SK-N-SH treated with all-trans-retinoic acid at 6 μM for 48 hours (cell line): ENCODE results near the gene ALG14.

Experiments
- ATAC-seq: fragments of 200-7000 bp; cut with Tn5 transposase; 3 replicates; pipeline ENCODE4 v1.9.1; 2020; ENCODE audit warnings: mild to moderate bottlenecking, moderate library complexity
- ARNTL ChIP-seq: fragments of 450-650 bp; formaldehyde crosslinking; IDR thresholded peaks from 2 replicates; pipeline ENCODE4 v1.5.0; 2020; ENCODE audit warnings: low read depth, mild to moderate bottlenecking, moderate library complexity, borderline replicate concordance
- BACH2 ChIP-seq: fragments of 250-450 bp; sonication (Bioruptor Pico); IDR thresholded peaks from 2 replicates; pipeline ENCODE4 v1.9.0; 2021; ENCODE audit warnings: mild to moderate bottlenecking, borderline replicate concordance
- CREB5 ChIP-seq: fragments of 250-450 bp; sonication (Bioruptor Pico); IDR thresholded peaks from 2 replicates; pipeline ENCODE4 v1.5.1; 2020; ENCODE audit warnings: low read depth, mild to moderate bottlenecking, moderate library complexity
- CSDC2 ChIP-seq: fragments of 250-450 bp; sonication (Bioruptor Pico); IDR thresholded peaks from 2 replicates; pipeline ENCODE4 v1.5.0; 2020; ENCODE audit warnings: mild to moderate bottlenecking, moderate library complexity
- CSRNP3 ChIP-seq: fragments of 250-450 bp; sonication (Bioruptor Pico); IDR thresholded peaks from 2 replicates; pipeline ENCODE4 v1.5.1; 2021; ENCODE audit warnings: mild to moderate bottlenecking, moderate library complexity
- ESRRG ChIP-seq: fragments of 250-450 bp; sonication (Bioruptor Pico); IDR thresholded peaks from 2 replicates; pipeline ENCODE4 v1.6.1; 2021; ENCODE audit warnings: mild to moderate bottlenecking
- GLIS3 ChIP-seq: fragments of 250-450 bp; sonication (Bioruptor Pico); IDR thresholded peaks from 2 replicates; pipeline ENCODE4 v1.5.0; 2020; ENCODE audit warnings: mild to moderate bottlenecking, moderate library complexity
- ISL1 ChIP-seq: fragments of 250-450 bp; sonication (Bioruptor Pico); IDR thresholded peaks from 2 replicates; pipeline ENCODE4 v2.1.2; 2022; ENCODE audit warnings: mild to moderate bottlenecking, moderate library complexity
- OSR1 ChIP-seq: fragments of 250-450 bp; sonication (Bioruptor Pico); IDR thresholded peaks from 2 replicates; pipeline ENCODE4 v1.8.0; 2022; ENCODE audit warnings: moderate library complexity, mild to moderate bottlenecking, inconsistent platforms
- POU6F1 ChIP-seq: fragments of 250-450 bp; sonication (Bioruptor Pico); IDR thresholded peaks from 2 replicates; pipeline ENCODE4 v1.8.0; 2021; ENCODE audit warnings: low read depth, mild to moderate bottlenecking, moderate library complexity, borderline replicate concordance
- PPARA ChIP-seq: fragments of 250-450 bp; sonication (Bioruptor Pico); IDR thresholded peaks from 2 replicates; pipeline ENCODE4 v1.5.0; 2020; ENCODE audit warnings: mild to moderate bottlenecking, borderline replicate concordance
- RARB ChIP-seq: fragments of 250-450 bp; sonication (Bioruptor Pico); IDR thresholded peaks from 2 replicates; pipeline ENCODE4 v1.8.0; 2021; ENCODE audit warnings: mild to moderate bottlenecking, moderate library complexity
- SNAI2 ChIP-seq: fragments of 250-450 bp; sonication (Bioruptor Pico); IDR thresholded peaks from 2 replicates; pipeline ENCODE4 v1.5.0; 2020; ENCODE audit warnings: mild to moderate bottlenecking, moderate library complexity
- TCF4 ChIP-seq: fragments of 250-450 bp; sonication (Bioruptor Pico); IDR thresholded peaks from 2 replicates; pipeline ENCODE4 v1.8.0; 2021; ENCODE audit warnings: mild to moderate bottlenecking, moderate library complexity, borderline replicate concordance
- TOX ChIP-seq: fragments of 250-450 bp; sonication (Bioruptor Pico); IDR thresholded peaks from 2 replicates; pipeline ENCODE4 v1.8.0; 2021; ENCODE audit warnings: mild to moderate bottlenecking, moderate library complexity, borderline replicate concordance
- TSHZ2 ChIP-seq: fragments of 250-450 bp; sonication (Bioruptor Pico); IDR thresholded peaks from 2 replicates; pipeline ENCODE4 v1.5.0; 2020; ENCODE audit warnings: mild to moderate bottlenecking, moderate library complexity
- ZC3H10 ChIP-seq: fragments of 250-450 bp; sonication (Bioruptor Pico); IDR thresholded peaks from 2 replicates; pipeline ENCODE4 v1.5.1; 2021; ENCODE audit warnings: mild to moderate bottlenecking, moderate library complexity
- ZFP3 ChIP-seq: fragments of 250-450 bp; sonication (Bioruptor Pico); IDR thresholded peaks from 2 replicates; pipeline ENCODE4 v1.5.0; 2020; ENCODE audit warnings: mild to moderate bottlenecking, moderate library complexity
- ZFP30 ChIP-seq: fragments of 450-650 bp; formaldehyde crosslinking; IDR thresholded peaks from 2 replicates; pipeline ENCODE4 v1.5.0; 2022; ENCODE audit warnings: mild to moderate bottlenecking, moderate library complexity
- ZNF565 ChIP-seq: fragments of 450-650 bp; formaldehyde crosslinking; conservative IDR thresholded peaks from 2 replicates; pipeline ENCODE4 v1.5.0; 2020; ENCODE audit warnings: low read depth, mild to moderate bottlenecking, moderate library complexity
- ZNF70 ChIP-seq: fragments of 450-650 bp; formaldehyde crosslinking; IDR thresholded peaks from 2 replicates; pipeline ENCODE4 v1.5.0; 2020; ENCODE audit warnings: mild to moderate bottlenecking, moderate library complexity
- ZNF8 ChIP-seq: fragments of 450-650 bp; formaldehyde crosslinking; IDR thresholded peaks from 2 replicates; pipeline ENCODE4 v1.5.0; 2020; ENCODE audit warnings: mild to moderate bottlenecking, moderate library complexity

Gene ALG14

GRCh38 chr1:95071539-95071938 lies 1.2 kb downstream of the ALG14 start (continued):
- TF ChIP-seq POU6F1 (CRISPR knock-in tag) = no peak
- TF ChIP-seq TOX (CRISPR knock-in tag) = no peak
- no peak for TF ChIP-seq BACH2 (CRISPR knock-in tag)
- TF ChIP-seq ISL1 (CRISPR knock-in tag) = no peak

- no peak for TF ChIP-seq ARNTL (CRISPR knock-in tag)
- no peak for TF ChIP-seq ZFP3
- no peak for TF ChIP-seq POU6F1 (CRISPR knock-in tag)
- TF ChIP-seq ESRRG (CRISPR knock-in tag) = no peak
- TF ChIP-seq CSRNP3 (CRISPR knock-in tag) = no peak
- TF ChIP-seq ZNF565 (CRISPR knock-in tag) = no peak
- no peak for TF ChIP-seq CREB5 (CRISPR knock-in tag)
- TF ChIP-seq SNAI2 = no peak
- no peak for TF ChIP-seq CSDC2 (CRISPR knock-in tag)
- TF ChIP-seq PPARA (CRISPR knock-in tag) = no peak
- TF ChIP-seq ZNF8 = no peak
- no peak for ATAC-seq
Measured at GRCh38 chr1:95069710-95070093, 3.0 kb downstream of the ALG14 start.

- TF ChIP-seq RARB (CRISPR knock-in tag) (no peak), ZFP30 (CRISPR knock-in tag) (no peak), PPARA (CRISPR knock-in tag) (no peak), ARNTL (CRISPR knock-in tag) (no peak), TOX (CRISPR knock-in tag) (no peak)
- TF ChIP-seq, all 23 proteins: peak for 0
- no peak for ATAC-seq
Measured at GRCh38 chr1:95068956-95069709, 3.6 kb downstream of the ALG14 start.

- ATAC-seq = no peak
- no peak for TF ChIP-seq TCF4
- TF ChIP-seq CSRNP3 (CRISPR knock-in tag) = no peak
- TF ChIP-seq ZC3H10 (CRISPR knock-in tag) = no peak
- no peak for TF ChIP-seq POU6F1 (CRISPR knock-in tag)
- TF ChIP-seq OSR1 (CRISPR knock-in tag) = no peak
- TF ChIP-seq SNAI2 = no peak
- no peak for TF ChIP-seq ISL1 (CRISPR knock-in tag)
- no peak for TF ChIP-seq TSHZ2
- TF ChIP-seq GLIS3 (CRISPR knock-in tag) = no peak
- no peak for TF ChIP-seq ZNF70 (CRISPR knock-in tag)
- TF ChIP-seq PPARA (CRISPR knock-in tag) = no peak
- no peak for TF ChIP-seq ESRRG (CRISPR knock-in tag)
- TF ChIP-seq ZFP30 (CRISPR knock-in tag) = no peak
Measured at GRCh38 chr1:95067568-95067967, 5.2 kb downstream of the ALG14 start.
